HEK293 (cell line): ENCODE measurements around the gene SLC22A8.

Experiments
- KLF1 ChIP-seq: fragments of 450-650 bp; formaldehyde crosslinking; IDR thresholded peaks from 2 replicates; pipeline ENCODE4 v1.5.1; 2016; ENCODE audit warnings: missing biosample characterization, missing genetic modification characterization
- PATZ1 ChIP-seq: fragments of 450-650 bp; formaldehyde crosslinking; IDR thresholded peaks from 2 replicates; pipeline ENCODE4 v1.5.1; 2016; ENCODE audit warnings: missing biosample characterization, missing genetic modification characterization
- PRDM1 ChIP-seq: fragments of 450-650 bp; formaldehyde crosslinking; IDR thresholded peaks from 2 replicates; pipeline ENCODE4; 2016; ENCODE audit warnings: missing biosample characterization, missing genetic modification characterization
- RBAK ChIP-seq: fragments of 450-650 bp; formaldehyde crosslinking; IDR thresholded peaks from 2 replicates; pipeline ENCODE4 v1.5.1; 2016; ENCODE audit warnings: missing biosample characterization, missing genetic modification characterization
- SCRT1 ChIP-seq: fragments of 450-650 bp; formaldehyde crosslinking; IDR thresholded peaks from 2 replicates; pipeline ENCODE4 v1.5.1; 2016; ENCODE audit warnings: missing biosample characterization, missing genetic modification characterization, borderline replicate concordance
- YY1 ChIP-seq: fragments of 450-650 bp; formaldehyde crosslinking; IDR thresholded peaks from 2 replicates; pipeline ENCODE4 v1.5.1; 2018; ENCODE audit warnings: missing biosample characterization, missing genetic modification characterization
- ZBTB17 ChIP-seq: fragments of 450-650 bp; formaldehyde crosslinking; IDR thresholded peaks from 2 replicates; pipeline ENCODE4 v1.5.1; 2016; ENCODE audit warnings: missing biosample characterization, missing genetic modification characterization
- ZNF121 ChIP-seq: fragments of 450-650 bp; formaldehyde crosslinking; IDR thresholded peaks from 2 replicates; pipeline ENCODE4 v1.5.1; 2016; ENCODE audit warnings: missing biosample characterization, missing genetic modification characterization
- ZNF184 ChIP-seq: fragments of 450-650 bp; IDR thresholded peaks from 2 replicates; pipeline ENCODE4 v1.5.1; 2018; ENCODE audit warnings: missing biosample characterization, mild to moderate bottlenecking, missing genetic modification characterization
- ZNF302 ChIP-seq: fragments of 450-650 bp; formaldehyde crosslinking; IDR thresholded peaks from 2 replicates; pipeline ENCODE4 v1.5.1; 2016; ENCODE audit warnings: missing biosample characterization, missing genetic modification characterization, low read depth
- ZNF37A ChIP-seq: fragments of 450-650 bp; IDR thresholded peaks from 2 replicates; pipeline ENCODE4 v1.5.1; 2018; ENCODE audit warnings: missing biosample characterization, missing genetic modification characterization
- TF ChIP-seq, protein P1 (sequence below): fragments of 450-650 bp; formaldehyde crosslinking; IDR thresholded peaks from 2 replicates; pipeline ENCODE4 v1.5.1; 2016; ENCODE audit warnings: missing biosample characterization, missing genetic modification characterization, low read depth
- TF ChIP-seq, protein P2 (sequence below): fragments of 450-650 bp; formaldehyde crosslinking; conservative IDR thresholded peaks from 2 replicates; pipeline ENCODE4 v1.5.1; 2016; ENCODE audit warnings: low read depth, missing biosample characterization, missing genetic modification characterization
- TF ChIP-seq, protein P3 (sequence below): fragments of 450-650 bp; formaldehyde crosslinking; IDR thresholded peaks from 2 replicates; pipeline ENCODE4 v1.5.1; 2016; ENCODE audit warnings: missing biosample characterization, missing genetic modification characterization

DNA sequence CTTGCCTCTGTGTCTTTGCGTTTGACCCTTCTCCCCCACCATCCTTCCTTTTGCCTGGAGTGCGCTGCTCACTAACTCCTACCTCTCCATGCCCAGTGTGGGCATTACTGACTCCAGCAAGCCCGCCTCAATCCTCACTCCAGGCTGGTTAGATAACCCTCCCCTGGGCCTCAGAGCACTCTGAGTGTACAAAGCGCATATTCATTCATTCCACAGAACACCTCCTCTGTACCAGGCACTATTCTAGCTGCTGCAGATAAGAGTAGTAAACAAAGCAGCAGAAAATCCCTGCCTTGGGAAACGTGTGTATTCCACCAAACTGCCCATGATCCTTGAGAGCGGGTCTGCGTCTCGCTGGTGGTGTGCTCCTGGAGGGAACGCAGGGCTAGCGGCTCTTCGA, 3.2 kb downstream of the SLC22A8 start:
- TF ChIP-seq, protein P1, sequence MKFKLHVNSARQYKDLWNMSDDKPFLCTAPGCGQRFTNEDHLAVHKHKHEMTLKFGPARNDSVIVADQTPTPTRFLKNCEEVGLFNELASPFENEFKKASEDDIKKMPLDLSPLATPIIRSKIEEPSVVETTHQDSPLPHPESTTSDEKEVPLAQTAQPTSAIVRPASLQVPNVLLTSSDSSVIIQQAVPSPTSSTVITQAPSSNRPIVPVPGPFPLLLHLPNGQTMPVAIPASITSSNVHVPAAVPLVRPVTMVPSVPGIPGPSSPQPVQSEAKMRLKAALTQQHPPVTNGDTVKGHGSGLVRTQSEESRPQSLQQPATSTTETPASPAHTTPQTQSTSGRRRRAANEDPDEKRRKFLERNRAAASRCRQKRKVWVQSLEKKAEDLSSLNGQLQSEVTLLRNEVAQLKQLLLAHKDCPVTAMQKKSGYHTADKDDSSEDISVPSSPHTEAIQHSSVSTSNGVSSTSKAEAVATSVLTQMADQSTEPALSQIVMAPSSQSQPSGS = no peak
- TF ChIP-seq ZNF302 (tag by site-specific recombination) (no peak), ZNF184 (tag by site-specific recombination) (no peak), PATZ1 (tag by site-specific recombination) (no peak), RBAK (tag by site-specific recombination) (no peak), PRDM1 (tag by site-specific recombination) (no peak), ZNF37A (no peak), YY1 (tag by site-specific recombination) (no peak), KLF1 (tag by site-specific recombination) (no peak), ZNF121 (tag by site-specific recombination) (no peak), ZBTB17 (tag by site-specific recombination) (no peak), SCRT1 (tag by site-specific recombination) (no peak)
- TF ChIP-seq, protein P2, sequence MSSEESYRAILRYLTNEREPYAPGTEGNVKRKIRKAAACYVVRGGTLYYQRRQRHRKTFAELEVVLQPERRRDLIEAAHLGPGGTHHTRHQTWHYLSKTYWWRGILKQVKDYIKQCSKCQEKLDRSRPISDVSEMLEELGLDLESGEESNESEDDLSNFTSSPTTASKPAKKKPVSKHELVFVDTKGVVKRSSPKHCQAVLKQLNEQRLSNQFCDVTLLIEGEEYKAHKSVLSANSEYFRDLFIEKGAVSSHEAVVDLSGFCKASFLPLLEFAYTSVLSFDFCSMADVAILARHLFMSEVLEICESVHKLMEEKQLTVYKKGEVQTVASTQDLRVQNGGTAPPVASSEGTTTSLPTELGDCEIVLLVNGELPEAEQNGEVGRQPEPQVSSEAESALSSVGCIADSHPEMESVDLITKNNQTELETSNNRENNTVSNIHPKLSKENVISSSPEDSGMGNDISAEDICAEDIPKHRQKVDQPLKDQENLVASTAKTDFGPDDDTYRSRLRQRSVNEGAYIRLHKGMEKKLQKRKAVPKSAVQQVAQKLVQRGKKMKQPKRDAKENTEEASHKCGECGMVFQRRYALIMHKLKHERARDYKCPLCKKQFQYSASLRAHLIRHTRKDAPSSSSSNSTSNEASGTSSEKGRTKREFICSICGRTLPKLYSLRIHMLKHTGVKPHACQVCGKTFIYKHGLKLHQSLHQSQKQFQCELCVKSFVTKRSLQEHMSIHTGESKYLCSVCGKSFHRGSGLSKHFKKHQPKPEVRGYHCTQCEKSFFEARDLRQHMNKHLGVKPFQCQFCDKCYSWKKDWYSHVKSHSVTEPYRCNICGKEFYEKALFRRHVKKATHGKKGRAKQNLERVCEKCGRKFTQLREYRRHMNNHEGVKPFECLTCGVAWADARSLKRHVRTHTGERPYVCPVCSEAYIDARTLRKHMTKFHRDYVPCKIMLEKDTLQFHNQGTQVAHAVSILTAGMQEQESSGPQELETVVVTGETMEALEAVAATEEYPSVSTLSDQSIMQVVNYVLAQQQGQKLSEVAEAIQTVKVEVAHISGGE = no peak
- TF ChIP-seq, protein P3, sequence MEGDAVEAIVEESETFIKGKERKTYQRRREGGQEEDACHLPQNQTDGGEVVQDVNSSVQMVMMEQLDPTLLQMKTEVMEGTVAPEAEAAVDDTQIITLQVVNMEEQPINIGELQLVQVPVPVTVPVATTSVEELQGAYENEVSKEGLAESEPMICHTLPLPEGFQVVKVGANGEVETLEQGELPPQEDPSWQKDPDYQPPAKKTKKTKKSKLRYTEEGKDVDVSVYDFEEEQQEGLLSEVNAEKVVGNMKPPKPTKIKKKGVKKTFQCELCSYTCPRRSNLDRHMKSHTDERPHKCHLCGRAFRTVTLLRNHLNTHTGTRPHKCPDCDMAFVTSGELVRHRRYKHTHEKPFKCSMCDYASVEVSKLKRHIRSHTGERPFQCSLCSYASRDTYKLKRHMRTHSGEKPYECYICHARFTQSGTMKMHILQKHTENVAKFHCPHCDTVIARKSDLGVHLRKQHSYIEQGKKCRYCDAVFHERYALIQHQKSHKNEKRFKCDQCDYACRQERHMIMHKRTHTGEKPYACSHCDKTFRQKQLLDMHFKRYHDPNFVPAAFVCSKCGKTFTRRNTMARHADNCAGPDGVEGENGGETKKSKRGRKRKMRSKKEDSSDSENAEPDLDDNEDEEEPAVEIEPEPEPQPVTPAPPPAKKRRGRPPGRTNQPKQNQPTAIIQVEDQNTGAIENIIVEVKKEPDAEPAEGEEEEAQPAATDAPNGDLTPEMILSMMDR (tag by site-specific recombination) = no peak
